GM12878 (cell line): Measurements from ENCODE around the gene METRNL.

Experiments
- ASH2L ChIP-seq: fragments of 300-600, 200-600 bp; sonication (generic); IDR thresholded peaks from 2 replicates; pipeline ENCODE4 v1.6.1; 2017; ENCODE audit warnings: low read depth, mild to moderate bottlenecking, borderline replicate concordance
- ATF3 ChIP-seq: IDR thresholded peaks from 2 replicates; pipeline ENCODE4 v1.6.1; 2011; ENCODE audit warnings: low read depth, mild to moderate bottlenecking, low read length, moderate library complexity, borderline replicate concordance; ENCODE audit errors: extremely low read depth
- CBX3 ChIP-seq: fragments of 200-600 bp; sonication (generic); IDR thresholded peaks from 2 replicates; pipeline ENCODE4 v1.6.1; 2016; ENCODE audit warnings: low read depth, borderline replicate concordance
- EED ChIP-seq: sonication (generic); IDR thresholded peaks from 2 replicates; pipeline ENCODE4 v1.6.1; 2016; ENCODE audit warnings: antibody characterized with exemption, low read depth
- ELK1 ChIP-seq: IDR thresholded peaks from 2 replicates; pipeline ENCODE4 v1.6.1; 2012; ENCODE audit warnings: low read depth, low read length, improper control_type of control experiment
- EP300 ChIP-seq, 2 experiments: fragments of 150-350 bp in 1 of 2; IDR thresholded peaks; 2 replicates each; pipeline ENCODE4 v1.6.1; 2011 to 2012; ENCODE audit warnings: low read depth in 2 of 2, low read length in 2 of 2, borderline replicate concordance in 1 of 2, improper control_type of control experiment in 1 of 2, inconsistent platforms in 1 of 2; ENCODE audit not compliant: control insufficient read depth in 1 of 2
- KDM1A ChIP-seq: fragments of 200-600 bp; sonication (generic); IDR thresholded peaks from 2 replicates; pipeline ENCODE4 v1.6.1; 2016; ENCODE audit warnings: borderline replicate concordance
- POLR2AphosphoS5 ChIP-seq: IDR thresholded peaks from 2 replicates; pipeline ENCODE4 v1.6.1; 2011; ENCODE audit warnings: mild to moderate bottlenecking, low read length, inconsistent platforms
- SIN3A ChIP-seq: IDR thresholded peaks from 2 replicates; pipeline ENCODE4 v1.6.1; 2012; ENCODE audit warnings: low read depth, low read length, improper control_type of control experiment
- TF ChIP-seq, protein P1 (sequence below): fragments of 450-650 bp; IDR thresholded peaks from 2 replicates; pipeline ENCODE4 v1.6.1; 2017; ENCODE audit warnings: mild to moderate bottlenecking

DNA sequence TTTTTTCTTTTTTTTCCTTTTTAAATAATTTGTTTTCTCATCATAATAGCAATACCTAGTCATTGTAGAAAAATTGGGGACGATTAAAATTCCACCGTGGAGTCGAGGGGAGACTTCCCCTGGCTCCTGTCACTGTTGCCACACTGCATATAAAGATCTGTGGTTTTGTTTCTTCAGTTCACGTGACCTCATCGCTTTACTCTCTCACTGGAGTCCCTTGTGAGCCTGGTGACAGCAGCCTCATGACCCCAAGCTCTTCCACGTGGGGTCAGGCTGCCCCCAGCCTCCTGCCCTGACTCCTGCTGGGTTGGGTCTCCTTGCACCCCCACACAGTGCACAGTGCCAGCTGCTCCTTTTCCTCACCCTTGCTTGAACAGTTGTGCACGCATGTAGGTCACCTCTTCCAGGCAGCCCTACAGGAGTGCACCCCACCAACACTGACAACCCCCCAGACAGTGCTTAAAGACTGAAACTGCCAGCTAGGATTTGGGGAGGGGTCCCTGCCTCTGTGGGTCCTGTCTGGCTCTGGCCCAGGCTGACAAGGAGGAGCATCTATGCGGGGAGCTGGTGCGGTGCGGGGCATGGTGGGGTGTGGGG, 7.3 kb upstream of the METRNL start:
- TF ChIP-seq, protein P1, sequence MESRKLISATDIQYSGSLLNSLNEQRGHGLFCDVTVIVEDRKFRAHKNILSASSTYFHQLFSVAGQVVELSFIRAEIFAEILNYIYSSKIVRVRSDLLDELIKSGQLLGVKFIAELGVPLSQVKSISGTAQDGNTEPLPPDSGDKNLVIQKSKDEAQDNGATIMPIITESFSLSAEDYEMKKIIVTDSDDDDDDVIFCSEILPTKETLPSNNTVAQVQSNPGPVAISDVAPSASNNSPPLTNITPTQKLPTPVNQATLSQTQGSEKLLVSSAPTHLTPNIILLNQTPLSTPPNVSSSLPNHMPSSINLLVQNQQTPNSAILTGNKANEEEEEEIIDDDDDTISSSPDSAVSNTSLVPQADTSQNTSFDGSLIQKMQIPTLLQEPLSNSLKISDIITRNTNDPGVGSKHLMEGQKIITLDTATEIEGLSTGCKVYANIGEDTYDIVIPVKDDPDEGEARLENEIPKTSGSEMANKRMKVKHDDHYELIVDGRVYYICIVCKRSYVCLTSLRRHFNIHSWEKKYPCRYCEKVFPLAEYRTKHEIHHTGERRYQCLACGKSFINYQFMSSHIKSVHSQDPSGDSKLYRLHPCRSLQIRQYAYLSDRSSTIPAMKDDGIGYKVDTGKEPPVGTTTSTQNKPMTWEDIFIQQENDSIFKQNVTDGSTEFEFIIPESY = no peak
- TF ChIP-seq EED (no peak), KDM1A (no peak), EP300 (IDR thresholded peaks at IDR 0.05; ENCODE audit: borderline replicate concordance in 1 of 2, control insufficient read depth in 1 of 2, low read depth in 2 of 2, low read length in 2 of 2) (no peak), ELK1 (no peak), CBX3 (no peak), ATF3 (no peak), POLR2AphosphoS5 (no peak), ASH2L (no peak), SIN3A (no peak)
